GOT3 (cell line): ENCODE results near the gene ART1.
"Not testable (repeated sequence)": the region's sequence is repeated elsewhere in the genome, so short reads cannot be mapped to it uniquely, and the experiment has no call there.

Experiments
- DNase-seq: peaks from one replicate; lab custom pipeline; 2025; ENCODE audit warnings: mixed read lengths; lab: John Stamatoyannopoulos, UW

ART1 gene, protein sequence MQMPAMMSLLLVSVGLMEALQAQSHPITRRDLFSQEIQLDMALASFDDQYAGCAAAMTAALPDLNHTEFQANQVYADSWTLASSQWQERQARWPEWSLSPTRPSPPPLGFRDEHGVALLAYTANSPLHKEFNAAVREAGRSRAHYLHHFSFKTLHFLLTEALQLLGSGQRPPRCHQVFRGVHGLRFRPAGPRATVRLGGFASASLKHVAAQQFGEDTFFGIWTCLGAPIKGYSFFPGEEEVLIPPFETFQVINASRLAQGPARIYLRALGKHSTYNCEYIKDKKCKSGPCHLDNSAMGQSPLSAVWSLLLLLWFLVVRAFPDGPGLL

DNA sequence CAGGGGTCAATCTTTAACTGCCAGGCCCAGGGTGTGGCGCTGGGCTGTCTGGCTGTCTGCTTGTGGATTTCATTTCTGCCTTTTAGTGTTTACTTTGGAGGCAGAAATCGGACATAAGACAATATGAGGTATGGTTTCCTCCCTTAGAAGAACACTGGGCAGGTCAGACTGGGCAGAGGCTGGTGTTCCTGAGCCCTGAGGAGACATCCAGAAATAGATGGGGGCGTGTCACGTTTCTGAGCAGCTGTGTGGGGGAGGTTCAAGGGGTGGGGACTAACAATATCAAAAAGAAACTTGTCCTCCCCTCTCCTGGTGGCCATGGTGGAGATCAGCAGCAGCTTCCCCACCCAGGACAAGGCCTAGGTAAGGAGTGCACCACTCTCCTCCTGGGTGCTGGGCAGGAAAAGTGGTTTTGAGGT lies at the start of gene ART1:
ART1 (plus strand) TSS at position 312 of the 419 bp plus-strand sequence. CDS start 14,086 bp downstream, outside the sequence.
- DNase-seq: no peak

DNA sequence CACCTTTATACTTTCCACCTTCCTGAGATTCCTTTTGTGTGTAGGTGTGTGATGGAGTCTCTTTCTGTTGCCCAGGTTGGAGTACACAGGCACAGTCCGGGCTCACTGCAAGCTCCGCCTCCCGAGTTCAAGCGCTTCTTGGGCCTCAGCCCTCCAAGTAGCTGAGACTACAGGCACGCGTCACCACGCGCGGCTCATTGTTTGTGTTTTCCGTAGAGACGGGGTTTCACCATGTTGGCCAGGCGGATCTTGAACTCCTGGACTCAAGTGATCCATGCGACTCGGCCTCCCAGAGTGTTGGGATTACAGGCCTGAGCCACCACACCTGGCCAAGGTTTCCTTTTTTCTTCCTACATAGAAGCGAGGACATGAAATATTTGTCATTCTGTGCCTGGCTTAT lies 47.2 kb upstream of the ART1 start:
- not testable (repeated sequence) for DNase-seq

DNA sequence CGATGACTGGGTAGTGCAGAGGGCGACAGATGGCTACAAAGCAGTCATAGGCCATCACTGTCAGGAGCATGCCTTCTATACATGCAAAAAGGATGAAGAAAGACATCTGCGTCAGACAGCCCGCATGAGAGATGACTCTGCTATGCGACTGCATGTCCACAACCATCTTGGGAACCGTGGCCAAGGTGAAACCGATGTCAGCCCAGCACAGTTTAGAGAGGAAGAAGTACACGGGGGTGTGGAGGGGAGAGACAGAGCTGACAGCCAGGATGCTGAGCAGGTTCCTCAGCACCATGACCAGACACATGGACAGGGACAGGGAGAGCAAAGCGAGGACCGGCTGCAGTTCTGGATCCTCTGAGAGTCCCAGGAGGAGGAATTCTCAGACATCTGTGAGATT lies 44.7 kb upstream of the ART1 start:
- not testable (repeated sequence) for DNase-seq

DNA sequence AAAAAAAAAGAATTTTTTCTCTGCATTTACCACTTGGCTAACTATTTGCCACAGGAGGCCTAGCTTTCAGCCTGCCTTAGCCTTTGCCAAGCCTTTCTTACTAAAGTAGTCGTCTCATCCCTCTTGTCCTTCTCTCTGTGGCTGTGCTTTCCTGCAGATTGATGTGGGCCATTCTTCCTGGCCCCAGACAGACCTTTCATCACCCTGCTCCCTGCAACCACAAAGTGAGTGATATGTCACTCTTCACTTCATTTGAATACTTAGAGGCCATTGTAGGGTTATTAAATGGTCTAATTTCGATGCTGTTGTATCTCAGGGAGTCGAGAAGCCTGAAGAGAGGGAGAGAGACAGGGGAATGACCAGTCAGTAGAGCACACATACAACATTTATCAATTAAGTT lies 40.8 kb upstream of the ART1 start:
- DNase-seq: no peak

DNA sequence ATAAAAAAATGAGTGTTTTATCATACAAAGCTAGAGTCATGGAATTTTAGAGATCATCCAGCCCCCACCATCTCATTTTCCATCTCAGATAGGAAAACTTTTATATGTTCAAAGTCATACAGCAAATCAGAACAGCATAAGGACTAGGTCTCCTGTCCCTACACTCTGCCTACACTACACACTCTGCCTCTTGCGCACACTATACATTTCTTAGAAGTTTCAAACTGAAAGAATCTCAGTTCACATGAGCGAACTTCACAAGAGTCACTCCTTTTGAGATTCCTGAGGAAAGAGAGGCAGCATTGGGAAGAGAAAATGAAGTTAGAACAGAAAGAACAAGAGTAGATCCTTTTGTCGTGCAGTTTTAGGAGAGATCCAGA lies 39.7 kb upstream of the ART1 start:
- no peak for DNase-seq

DNA sequence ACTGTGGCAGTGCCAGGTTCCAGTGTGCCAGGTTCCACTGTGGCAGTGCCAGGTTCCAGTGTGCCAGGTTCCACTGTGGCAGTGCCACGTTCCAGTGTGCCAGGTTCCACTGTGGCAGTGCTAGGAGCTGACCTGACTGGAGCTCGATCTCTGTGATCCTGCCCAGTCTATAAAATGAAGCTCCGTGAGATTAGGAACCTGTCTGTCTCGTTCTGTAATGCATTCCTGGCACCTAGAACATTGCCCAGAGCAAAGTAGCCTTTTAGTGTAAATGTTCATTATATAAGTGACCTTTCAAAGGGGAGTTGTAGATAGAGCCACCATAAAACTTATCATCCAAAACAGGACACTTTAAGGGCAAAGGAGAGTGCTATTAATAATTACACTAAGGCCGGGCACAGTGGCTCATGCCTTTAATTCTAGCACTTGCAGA lies 39.1 kb upstream of the ART1 start:
- no peak for DNase-seq

DNA sequence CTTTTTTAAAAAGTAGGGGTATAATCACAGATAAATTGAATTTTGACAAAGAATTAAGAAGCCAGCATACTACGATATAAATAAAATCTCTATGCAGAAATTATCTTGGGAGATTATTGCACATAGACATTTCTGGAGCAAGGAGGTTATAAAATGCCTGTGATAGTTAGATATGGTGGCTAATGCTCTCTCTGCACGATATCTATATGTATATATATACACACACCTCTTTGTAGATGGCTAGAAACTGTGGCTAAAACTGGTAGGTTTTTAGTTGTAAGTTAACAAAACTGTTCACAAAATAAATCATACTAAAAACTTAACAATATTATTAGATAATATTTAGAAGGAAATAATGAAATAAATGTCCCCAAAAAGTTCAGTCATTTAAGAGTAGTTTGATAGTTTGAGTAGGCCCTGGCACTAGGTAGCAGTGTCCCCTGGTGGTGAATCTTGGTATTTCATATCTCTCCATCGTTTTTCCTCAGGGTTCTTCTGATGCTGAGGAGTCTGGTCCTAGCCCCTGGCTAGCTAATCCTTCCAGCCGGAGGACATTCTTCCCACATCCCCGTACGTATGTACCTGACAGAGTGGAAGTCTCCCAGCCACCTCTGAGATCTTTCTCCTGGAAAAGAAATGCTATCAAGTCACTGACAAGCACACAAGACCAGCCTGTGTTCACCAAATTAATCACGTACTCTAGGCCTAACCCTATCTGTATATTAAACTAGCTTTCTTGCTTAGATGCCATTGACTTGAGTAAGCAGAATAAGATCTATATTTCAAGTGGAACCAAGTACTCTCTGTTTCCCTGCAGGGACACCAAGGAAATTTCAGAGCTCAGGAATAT lies 35.3 kb upstream of the ART1 start:
- DNase-seq: no peak

DNA sequence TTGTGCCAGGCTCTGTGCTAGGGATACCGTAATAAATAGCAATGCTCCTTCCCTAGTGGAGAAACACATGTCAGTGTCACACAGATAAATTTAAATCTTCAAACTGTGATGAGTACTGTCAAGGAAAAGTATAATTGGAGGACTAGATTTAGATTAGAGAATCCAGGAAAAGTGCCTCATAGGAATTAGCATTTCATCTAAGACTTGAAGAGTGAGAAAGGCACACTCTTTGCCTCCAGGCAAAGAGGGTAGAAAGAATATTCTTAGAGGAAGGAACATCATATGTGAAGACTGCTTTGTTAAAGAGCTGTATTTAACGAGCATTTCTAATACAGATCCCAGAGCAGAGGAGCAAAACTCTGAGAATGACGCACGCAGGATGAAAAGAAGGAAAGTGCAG lies 34.1 kb upstream of the ART1 start:
- DNase-seq: no peak

DNA sequence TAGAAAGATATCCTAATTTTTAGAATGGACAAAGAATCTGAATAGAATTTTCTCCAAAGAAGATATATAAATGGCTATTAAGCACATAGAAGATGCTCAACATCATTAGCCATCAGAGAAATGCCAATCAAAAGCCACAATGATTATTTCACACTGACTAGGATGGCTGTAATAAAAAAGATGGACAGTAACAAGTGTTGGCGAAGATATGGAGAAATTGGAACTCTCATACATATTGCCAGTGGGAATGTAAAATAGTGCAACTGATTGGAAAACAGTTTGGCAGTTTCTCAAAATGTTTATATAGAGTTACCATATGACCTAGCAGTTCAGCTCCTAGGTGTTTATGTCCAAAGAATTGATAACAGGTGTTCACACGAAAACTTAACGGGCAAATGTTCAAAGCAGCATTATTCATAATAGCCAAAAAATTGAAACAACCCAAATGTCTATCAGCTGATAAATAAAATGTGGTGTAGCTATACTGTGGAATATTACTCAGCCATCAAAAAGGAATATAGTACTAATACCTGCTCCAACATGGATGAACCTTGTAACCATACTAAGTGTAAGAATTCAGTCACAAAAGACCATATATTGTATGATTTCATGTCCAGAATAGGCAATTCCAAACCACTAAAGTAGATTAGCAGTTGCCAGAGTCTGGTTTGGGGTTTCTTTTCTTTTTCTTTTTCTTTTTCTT lies 32.8 kb upstream of the ART1 start:
- no peak for DNase-seq

DNA sequence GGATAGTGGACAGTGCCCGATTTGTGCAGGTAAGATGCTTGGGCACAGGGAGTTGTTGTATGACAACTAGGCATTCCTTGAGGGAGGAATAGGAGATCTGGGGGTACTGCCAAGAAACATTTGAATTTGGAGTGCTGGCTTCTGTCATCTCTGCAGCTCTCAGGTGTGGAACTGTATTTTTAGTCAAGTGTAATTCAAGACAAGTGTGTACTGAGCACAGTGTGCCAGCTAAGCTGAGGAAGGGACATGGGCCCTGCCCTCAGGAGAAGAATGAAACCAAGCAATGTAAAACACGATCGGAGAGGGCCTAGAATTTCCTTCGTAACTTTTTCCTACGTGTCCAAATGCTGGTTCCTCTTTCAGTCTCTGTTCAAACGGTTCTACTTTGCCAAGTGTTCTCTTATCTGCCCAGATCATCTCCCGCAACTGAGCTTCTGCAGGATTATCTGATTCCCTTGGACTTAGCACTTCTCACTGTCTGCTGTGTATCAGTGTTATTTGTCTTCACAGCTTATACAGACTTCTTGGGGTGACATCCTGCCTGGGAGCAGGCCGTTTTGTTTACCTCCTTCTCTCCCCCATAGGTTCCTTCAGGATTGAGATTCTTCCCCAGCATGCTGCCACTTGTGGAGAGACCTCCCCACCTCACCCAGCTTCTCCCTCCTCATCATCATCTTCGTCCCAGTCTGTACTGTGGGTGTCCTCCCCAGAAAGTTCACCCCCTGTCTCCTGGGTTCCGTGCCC lies 30.8 kb upstream of the ART1 start:
- no peak for DNase-seq

DNA sequence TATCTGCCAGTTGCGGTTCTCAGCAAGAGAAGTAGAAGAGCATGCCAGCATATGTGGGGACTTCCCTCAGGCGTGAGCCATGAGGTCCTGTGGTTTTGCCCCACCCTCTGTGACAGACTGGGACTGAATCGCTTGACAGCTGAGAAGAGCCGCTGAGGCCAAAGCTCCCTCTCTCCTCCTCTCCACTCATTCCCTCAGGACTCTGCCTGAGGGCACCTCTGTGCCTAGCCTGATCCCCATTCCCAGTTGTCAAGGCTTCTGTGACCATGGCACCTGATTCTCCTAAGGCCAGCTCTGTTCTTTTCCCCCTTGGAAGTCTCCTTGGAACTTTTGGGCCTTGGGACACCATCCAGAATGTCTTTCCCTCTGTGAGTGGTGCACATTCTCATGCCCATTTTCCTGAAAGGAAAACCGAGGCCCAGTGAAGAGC lies 30.2 kb upstream of the ART1 start:
- DNase-seq: no peak

DNA sequence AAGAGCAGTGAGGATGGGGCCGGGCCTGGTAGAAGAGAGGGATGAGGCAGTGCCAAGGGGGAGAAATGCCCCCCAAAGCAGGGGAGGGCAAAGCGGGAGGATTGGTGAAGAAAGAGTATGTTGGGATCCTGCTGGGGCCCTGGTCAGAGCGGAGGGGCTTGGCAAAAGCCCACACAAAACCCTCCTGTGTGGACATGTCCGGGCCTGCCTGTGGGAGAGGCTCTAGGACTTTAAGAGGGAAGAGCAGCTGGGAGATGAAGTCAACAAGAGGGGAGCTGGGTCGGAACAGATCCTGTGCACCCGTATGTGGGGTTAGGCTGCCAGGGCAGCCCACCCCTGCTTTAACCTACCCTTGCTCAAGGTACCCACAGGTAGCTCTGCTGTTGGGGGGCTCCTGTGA lies 28.9 kb upstream of the ART1 start:
- DNase-seq: no peak

DNA sequence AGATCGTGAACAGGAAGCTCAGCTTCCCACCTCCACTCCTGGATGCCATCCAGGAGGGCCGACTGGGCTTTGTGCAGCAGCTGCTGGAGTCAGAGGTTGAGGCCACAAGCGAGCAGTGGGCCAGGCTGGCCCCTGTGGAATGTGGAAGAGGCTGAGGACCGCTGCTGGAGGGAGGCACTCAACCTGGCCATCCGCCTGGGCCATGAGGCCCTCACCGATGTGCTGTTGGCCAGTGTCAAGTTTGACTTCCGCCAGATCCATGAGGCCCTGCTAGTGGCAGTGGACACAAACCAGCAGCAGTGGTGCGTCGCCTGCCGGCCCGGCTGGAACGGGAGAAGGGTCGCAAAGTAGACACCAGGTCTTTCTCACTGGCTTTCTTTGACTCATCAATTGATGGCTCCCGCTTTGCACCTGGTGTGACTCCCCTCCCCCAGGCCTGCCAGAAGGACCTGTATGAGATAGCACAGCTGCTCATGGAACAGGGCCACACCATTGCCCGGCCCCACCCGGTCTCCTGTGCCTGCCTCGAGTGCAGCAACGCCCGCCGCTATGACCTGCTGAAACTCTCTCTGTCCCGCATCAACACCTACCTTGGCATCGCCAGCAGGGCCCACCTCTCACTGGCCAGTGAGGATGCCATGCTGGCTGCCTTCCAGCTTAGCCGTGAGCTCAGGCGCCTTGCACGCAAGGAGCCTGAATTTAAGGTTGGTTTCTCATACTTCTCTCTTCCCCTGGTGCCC lies 28.0 kb upstream of the ART1 start:
- DNase-seq: no peak

DNA sequence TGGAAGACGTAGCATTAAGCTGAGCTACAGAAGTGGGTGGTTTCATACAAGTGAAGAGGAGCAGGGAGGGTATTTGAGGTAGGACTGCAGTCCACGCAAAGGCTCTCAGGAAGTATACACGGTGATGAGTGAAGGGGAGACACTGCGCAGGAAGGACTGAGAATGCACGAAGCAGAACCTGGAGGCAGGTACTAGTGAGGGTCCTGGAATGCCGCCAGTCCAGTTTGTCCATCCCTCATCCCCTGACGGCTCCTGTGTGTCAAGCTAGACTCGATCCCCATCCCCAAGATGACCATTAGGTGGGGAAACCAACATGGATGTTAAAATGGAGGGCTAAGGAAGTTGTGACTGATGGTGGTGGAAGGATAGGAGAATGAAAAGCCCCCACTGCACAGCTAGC lies 26.9 kb upstream of the ART1 start:
- DNase-seq: no peak

DNA sequence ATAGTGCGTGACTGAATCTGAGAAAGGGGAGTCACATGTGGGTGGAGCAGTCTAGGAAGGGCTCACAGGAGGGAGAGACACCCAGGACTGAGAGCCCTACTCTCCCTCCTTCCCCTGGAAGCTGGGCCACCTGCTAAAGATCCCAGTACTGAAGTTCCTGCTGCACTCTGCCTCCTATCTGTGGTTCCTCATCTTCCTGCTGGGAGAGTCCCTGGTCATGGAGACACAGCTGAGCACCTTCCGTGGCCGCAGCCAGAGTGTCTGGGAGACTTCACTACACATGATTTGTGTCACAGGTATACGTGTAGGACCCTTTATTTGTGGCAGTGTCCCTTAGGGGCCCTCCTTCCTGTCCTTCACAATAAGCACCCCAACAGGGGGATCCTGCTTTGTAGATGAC lies 22.4 kb upstream of the ART1 start:
- no peak for DNase-seq

DNA sequence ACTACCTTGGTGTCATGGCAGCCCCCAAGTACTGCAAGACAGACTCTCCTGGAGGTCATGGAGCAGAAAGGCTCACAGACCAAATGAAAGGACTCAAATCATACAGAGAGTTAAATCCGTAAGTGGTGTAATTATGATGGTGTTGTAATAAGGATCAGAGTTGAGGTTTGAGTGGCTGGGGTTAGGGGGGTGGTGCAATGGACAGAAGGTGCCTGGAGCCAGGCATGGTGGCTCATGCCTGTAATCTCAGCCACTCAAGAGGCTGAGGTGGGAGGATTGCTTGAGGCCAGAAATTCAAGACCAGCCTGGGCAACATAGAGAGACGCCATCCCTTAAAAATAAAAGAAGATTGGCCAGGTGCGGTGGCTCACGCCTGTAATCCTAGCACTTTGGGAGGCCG lies 21.8 kb upstream of the ART1 start:
- DNase-seq: no peak

DNA sequence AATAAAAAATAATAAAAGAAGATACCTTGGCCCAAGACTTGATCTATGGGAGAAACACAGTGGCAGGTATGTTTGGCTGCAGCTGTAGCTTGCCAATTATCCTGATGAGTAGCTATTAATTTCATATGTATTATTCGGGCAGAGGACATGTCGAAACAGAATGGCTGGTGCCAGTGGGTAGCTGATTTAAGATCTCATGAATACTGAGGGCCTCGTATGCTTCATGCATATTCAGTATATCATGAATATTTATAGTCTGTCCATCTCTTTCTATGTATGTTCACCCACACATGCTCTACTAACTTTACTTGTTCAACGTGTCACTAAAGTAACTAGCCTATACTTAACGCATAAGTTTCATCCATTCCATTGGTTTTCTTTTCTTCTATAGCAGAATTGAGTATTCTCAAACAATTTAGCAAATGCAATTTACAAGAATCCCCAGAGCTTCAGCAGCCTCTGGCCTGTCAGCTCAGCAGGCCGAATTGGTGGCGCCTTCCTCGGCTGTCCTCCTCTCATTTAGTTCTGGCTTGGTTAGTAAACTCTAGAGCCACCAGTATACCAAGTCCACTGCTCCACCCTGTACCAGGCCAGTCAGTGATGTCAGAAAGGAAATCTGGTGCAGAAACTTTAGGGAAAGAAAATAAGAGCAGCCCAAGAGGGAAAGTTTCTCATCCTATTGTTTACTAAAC lies 21.0 kb upstream of the ART1 start:
- no peak for DNase-seq

DNA sequence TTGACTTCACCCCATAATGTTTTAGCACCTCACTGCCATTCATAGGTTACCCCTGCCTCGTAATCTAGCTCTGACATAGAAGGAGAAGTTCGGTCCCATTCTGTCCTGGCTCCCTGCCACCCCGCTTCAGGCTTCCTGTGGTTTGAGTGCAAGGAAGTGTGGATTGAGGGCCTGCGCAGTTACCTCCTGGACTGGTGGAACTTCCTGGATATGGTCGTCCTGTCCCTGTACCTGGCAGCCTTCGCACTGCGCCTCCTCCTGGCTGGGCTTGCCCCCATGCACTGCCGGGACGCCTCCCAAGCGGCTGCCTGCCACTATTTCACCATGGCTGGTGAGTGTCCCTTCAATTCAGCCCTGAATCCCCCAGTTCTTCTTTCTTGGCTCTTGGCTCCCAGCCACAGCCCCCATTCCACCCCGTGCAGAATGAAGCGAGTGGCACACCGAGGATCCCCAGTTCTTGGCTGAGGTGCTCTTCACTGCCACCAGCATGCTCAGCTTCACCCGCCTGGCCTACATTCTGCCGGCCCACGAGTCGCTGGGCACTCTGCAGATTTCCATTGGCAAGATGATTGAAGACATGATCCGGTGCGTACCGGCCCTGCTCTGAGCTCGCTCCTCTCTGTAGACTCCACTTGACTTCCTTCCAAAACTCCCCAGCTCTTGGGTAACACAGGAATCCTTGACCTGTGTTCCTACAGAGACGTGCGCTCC lies 18.5 kb upstream of the ART1 start:
- no peak for DNase-seq

DNA sequence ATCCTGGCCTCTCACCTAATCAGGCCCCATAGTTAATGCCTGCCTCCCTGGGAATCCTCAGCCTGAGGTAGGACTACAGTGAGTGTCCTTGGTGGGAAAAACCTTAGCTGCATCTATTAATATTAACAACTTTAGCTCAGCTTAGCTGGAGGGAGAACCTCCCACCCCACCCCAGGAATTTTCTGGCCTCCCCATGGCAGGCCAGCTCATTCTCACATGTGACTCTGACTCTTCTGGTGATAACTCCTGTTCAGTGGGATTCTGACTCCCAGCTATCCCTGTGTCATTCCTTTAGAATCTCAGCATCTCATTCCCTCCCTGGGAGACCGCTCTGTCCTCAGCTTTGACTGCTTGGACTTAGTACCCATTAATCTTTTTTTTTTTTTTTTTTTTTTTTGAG lies 17.6 kb upstream of the ART1 start:
- DNase-seq: no peak

DNA sequence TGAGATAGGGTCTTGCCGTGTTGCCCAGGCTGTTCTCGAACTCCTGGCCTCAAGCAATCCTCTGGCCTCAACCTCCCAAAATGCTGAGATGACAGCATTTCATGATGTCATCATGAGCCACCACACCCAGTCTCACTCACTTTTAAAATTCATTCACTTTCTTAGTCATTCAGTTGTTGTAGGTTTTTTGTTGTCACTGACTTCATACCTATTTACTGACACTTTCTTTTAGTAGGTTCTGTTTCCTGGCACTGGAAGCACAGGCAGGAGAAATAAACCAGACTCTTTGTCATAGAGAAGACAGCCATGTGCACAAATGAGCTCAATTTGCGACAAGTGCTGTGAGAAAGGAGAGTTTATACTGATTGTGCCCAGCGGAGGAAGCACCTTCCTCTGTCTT lies 13.6 kb upstream of the ART1 start:
- DNase-seq: no peak
